H1 (cell line): ENCODE data around the gene SLC39A10. TPM values are rescaled to one million over a fixed set of nuclear protein-coding genes. Genes with fewer than 3 reads are reported as not detected.

Source experiments
- CTCF ChIA-PET: fragments of 300-600 bp; sonication (Branson Sonifier 250); formaldehyde crosslinking; loops from one replicate; lab custom pipeline; 2021; ENCODE audit not compliant: partially characterized antibody; lab: Charles Lee
- POLR2A ChIA-PET: fragments of 300-600 bp; sonication (Branson Sonifier 250); formaldehyde crosslinking; loops from one replicate; lab custom pipeline; 2021; ENCODE audit warnings: inconsistent platforms; ENCODE audit not compliant: partially characterized antibody; lab: Charles Lee
- DNase-seq, 2 experiments: peaks; one replicate each; pipeline versions ENCODE4 v3.0.0 to v3.0.0-alpha.2; 2010 to 2022; ENCODE audit warnings: low spot score in 2 of 2, low read depth in 1 of 2, mixed read lengths in 1 of 2
- FAIRE-seq: peaks from 2 replicates; lab custom pipeline; 2011; peaks lifted over from hg19 to GRCh38; lab: Jason Lieb, UNC
- H2AFZ ChIP-seq: 2 replicates; pipeline ENCODE4 v1.8.1; 2012; ENCODE audit warnings: low read length, inconsistent platforms
- H2AK5ac ChIP-seq: 2 replicates; pipeline ENCODE4 v1.6.1; 2013; ENCODE audit warnings: low read depth, low read length
- H2BK120ac ChIP-seq: replicated peaks from 2 replicates; pipeline ENCODE3; 2013; ENCODE audit warnings: low read depth, low read length, inconsistent platforms
- H2BK12ac ChIP-seq: 2 replicates; pipeline ENCODE4 v1.6.1; 2013; ENCODE audit warnings: low read depth, low read length
- H2BK15ac ChIP-seq: 2 replicates; pipeline ENCODE4 v1.6.1; 2013; ENCODE audit warnings: low read length
- H2BK20ac ChIP-seq: 2 replicates; pipeline ENCODE4 v1.6.1; 2013; ENCODE audit warnings: low read length
- H2BK5ac ChIP-seq: 2 replicates; pipeline ENCODE4 v1.6.1; 2013; ENCODE audit warnings: low read depth, low read length
- H3K14ac ChIP-seq: 2 replicates; pipeline ENCODE4 v1.6.1; 2013; ENCODE audit warnings: inconsistent platforms; ENCODE audit not compliant: insufficient read length
- H3K18ac ChIP-seq: 2 replicates; pipeline ENCODE4 v1.6.1; 2013; ENCODE audit warnings: low read length; ENCODE audit errors: extremely low read depth
- H3K23ac ChIP-seq: 2 replicates; pipeline ENCODE4 v1.6.1; 2013; ENCODE audit warnings: inconsistent platforms; ENCODE audit not compliant: insufficient read length
- H3K23me2 ChIP-seq: 2 replicates; pipeline ENCODE4 v1.6.1; 2013; ENCODE audit warnings: low read depth, low read length
- H3K27ac ChIP-seq: 2 replicates; pipeline ENCODE4 v1.6.1; 2011; ENCODE audit warnings: low read depth, low read length, inconsistent platforms
- H3K27me3 ChIP-seq, 4 experiments: replicated peaks in 1 of 4; 1 replicate in 1 of 4; 2 replicates in 3 of 4; pipeline versions ENCODE4 v1.6.1 to v1.8.1; 2011 to 2013; ENCODE audit warnings: low read length in 3 of 4, mild to moderate bottlenecking in 3 of 4, inconsistent platforms in 2 of 4, mixed read lengths in 2 of 4, moderate library complexity in 1 of 4; ENCODE audit not compliant: control insufficient read depth in 3 of 4, insufficient read depth in 3 of 4; ENCODE audit errors: extremely low read depth in 1 of 4
- H3K36me3 ChIP-seq, 4 experiments: 2 replicates each; pipeline versions ENCODE4 v1.6.1 to v1.8.1; 2011 to 2013; ENCODE audit warnings: mild to moderate bottlenecking in 4 of 4, low read length in 3 of 4, moderate library complexity in 2 of 4, control low read depth in 1 of 4, inconsistent platforms in 1 of 4; ENCODE audit not compliant: insufficient read depth in 4 of 4, control insufficient read depth in 2 of 4
- H3K4ac ChIP-seq: replicated peaks from 2 replicates; pipeline ENCODE3; 2013; ENCODE audit warnings: low read length, low read depth, mixed read lengths, inconsistent platforms; ENCODE audit not compliant: insufficient read length
- H3K4me1 ChIP-seq, 4 experiments: replicated peaks in 1 of 4; 1 replicate in 1 of 4; 2 replicates in 3 of 4; pipeline versions ENCODE4 v1.6.1 to v1.8.1; 2011 to 2013; ENCODE audit warnings: low read length in 3 of 4, inconsistent platforms in 2 of 4, mixed read lengths in 1 of 4; ENCODE audit not compliant: insufficient read depth in 4 of 4, control insufficient read depth in 3 of 4
- H3K4me2 ChIP-seq, 2 experiments: 2 replicates each; pipeline versions ENCODE4 v1.6.1 to v1.8.1; 2011 to 2013; ENCODE audit warnings: low read depth in 2 of 2, low read length in 2 of 2, control low read depth in 1 of 2, inconsistent platforms in 1 of 2, mild to moderate bottlenecking in 1 of 2; ENCODE audit not compliant: insufficient read depth in 1 of 2
- H3K4me3 ChIP-seq, 4 experiments: fragments of 200-600, 300-600 bp in 1 of 4; sonication (generic), shearing (Covaris generic), sonication (Bioruptor Twin) in 1 of 4; 2 replicates each; pipeline versions ENCODE4 v1.5.1 to v1.8.1; 2011 to 2016; ENCODE audit warnings: low read length in 4 of 4, low read depth in 3 of 4, control low read depth in 2 of 4, inconsistent platforms in 2 of 4, mild to moderate bottlenecking in 2 of 4, mixed read lengths in 1 of 4, moderate library complexity in 1 of 4; ENCODE audit not compliant: insufficient read depth in 2 of 4; ENCODE audit errors: extremely low read depth in 1 of 4
- H3K56ac ChIP-seq: replicated peaks from 2 replicates; pipeline ENCODE3; 2013; ENCODE audit warnings: low read depth, mild to moderate bottlenecking, mixed read lengths, low read length, inconsistent platforms; ENCODE audit not compliant: insufficient read length
- H3K79me1 ChIP-seq: 2 replicates; pipeline ENCODE4 v1.6.1; 2013; ENCODE audit warnings: low read depth, low read length, control low read depth
- H3K79me2 ChIP-seq, 2 experiments: 2 replicates each; pipeline versions ENCODE4 v1.6.1 to v1.8.1; 2012 to 2013; ENCODE audit warnings: low read length in 2 of 2, mild to moderate bottlenecking in 2 of 2, inconsistent platforms in 1 of 2; ENCODE audit not compliant: insufficient read depth in 2 of 2, control insufficient read depth in 1 of 2
- H3K9ac ChIP-seq, 4 experiments: replicated peaks in 1 of 4; 1 replicate in 1 of 4; 2 replicates in 3 of 4; pipeline versions ENCODE4 v1.6.1 to v1.8.1; 2011 to 2013; ENCODE audit warnings: low read depth in 3 of 4, low read length in 3 of 4, control low read depth in 2 of 4, mild to moderate bottlenecking in 2 of 4, moderate library complexity in 2 of 4, inconsistent platforms in 1 of 4; ENCODE audit errors: extremely low read depth in 1 of 4
- H3K9me3 ChIP-seq, 2 experiments: 2 replicates each; pipeline versions ENCODE4 v1.6.1 to v1.8.1; 2012 to 2013; ENCODE audit warnings: mild to moderate bottlenecking in 2 of 2, moderate library complexity in 2 of 2, control low read depth in 1 of 2, inconsistent platforms in 1 of 2, low read depth in 1 of 2, low read length in 1 of 2, mixed read lengths in 1 of 2; ENCODE audit not compliant: insufficient read depth in 2 of 2
- H4K20me1 ChIP-seq, 2 experiments: replicated peaks in 1 of 2; 2 replicates each; pipeline versions ENCODE3 to v1.8.1; 2011 to 2013; ENCODE audit warnings: inconsistent platforms in 2 of 2, low read length in 2 of 2, mild to moderate bottlenecking in 1 of 2; ENCODE audit not compliant: insufficient read depth in 2 of 2, control insufficient read depth in 1 of 2
- H4K5ac ChIP-seq: 2 replicates; pipeline ENCODE4 v1.6.1; 2013; ENCODE audit warnings: low read length, low read depth, mixed read lengths, inconsistent platforms; ENCODE audit not compliant: insufficient read length
- H4K8ac ChIP-seq: 2 replicates; pipeline ENCODE4 v1.8.0; 2013; ENCODE audit warnings: mild to moderate bottlenecking, moderate library complexity, low read length, inconsistent platforms; ENCODE audit not compliant: insufficient read depth; ENCODE audit errors: extremely low read depth
- H4K91ac ChIP-seq: replicated peaks from 2 replicates; pipeline ENCODE3; 2013; ENCODE audit warnings: low read length, mixed read lengths, inconsistent platforms; ENCODE audit not compliant: insufficient read length
- WGBS, 2 experiments: shearing (Covaris generic) in 1 of 2; methylation state at CpG; one replicate each; pipeline versions ENCODE4 v1.1.6 to v1.1.7; 2013 to 2015; ENCODE audit warnings: low lambda C conversion rate in 2 of 2, mixed read lengths in 2 of 2, inconsistent platforms in 1 of 2, low coverage in 1 of 2, missing lambda C conversion rate in 1 of 2; ENCODE audit not compliant: insufficient replicate concordance in 2 of 2, insufficient coverage in 1 of 2, insufficient read length in 1 of 2; ENCODE audit errors: extremely low coverage in 1 of 2, missing lambda C conversion rate in 1 of 2; 5-methylcytosine and 5-hydroxymethylcytosine counted together
- polyA plus RNA-seq, 7 experiments: library from polyadenylated mRNA; depleted of rRNA in 3 of 7; stranded (reverse) in 5 of 7; unstranded in 2 of 7; fragments of >200 nt in 5 of 7; fragments of 200-250 nt in 2 of 7; gene quantifications; 1 replicate in 5 of 7; 2 replicates in 1 of 7; 4 replicates in 1 of 7; pipeline versions ENCODE4 v1.2.1 to v1.2.3, GENCODE V29; 2011 to 2013; ENCODE audit warnings: missing spikeins in 2 of 7, mixed read lengths in 2 of 7
- total RNA-seq: library from RNA; stranded (reverse); fragmentation: NEBNext Ultra II Directional; extraction: Animal tissue kit (Norgen Biotek cat#: 25700); gene quantifications from 2 replicates; pipeline ENCODE4 v1.2.1, GENCODE V29; 2021

Gene SLC39A10
- total and polyA plus RNA-seq, 2 of the 8 experiments (the other 6 are each of a cell fraction or from before 2014, with no cell fraction given) = 68.1 to 234 TPM

DNA sequence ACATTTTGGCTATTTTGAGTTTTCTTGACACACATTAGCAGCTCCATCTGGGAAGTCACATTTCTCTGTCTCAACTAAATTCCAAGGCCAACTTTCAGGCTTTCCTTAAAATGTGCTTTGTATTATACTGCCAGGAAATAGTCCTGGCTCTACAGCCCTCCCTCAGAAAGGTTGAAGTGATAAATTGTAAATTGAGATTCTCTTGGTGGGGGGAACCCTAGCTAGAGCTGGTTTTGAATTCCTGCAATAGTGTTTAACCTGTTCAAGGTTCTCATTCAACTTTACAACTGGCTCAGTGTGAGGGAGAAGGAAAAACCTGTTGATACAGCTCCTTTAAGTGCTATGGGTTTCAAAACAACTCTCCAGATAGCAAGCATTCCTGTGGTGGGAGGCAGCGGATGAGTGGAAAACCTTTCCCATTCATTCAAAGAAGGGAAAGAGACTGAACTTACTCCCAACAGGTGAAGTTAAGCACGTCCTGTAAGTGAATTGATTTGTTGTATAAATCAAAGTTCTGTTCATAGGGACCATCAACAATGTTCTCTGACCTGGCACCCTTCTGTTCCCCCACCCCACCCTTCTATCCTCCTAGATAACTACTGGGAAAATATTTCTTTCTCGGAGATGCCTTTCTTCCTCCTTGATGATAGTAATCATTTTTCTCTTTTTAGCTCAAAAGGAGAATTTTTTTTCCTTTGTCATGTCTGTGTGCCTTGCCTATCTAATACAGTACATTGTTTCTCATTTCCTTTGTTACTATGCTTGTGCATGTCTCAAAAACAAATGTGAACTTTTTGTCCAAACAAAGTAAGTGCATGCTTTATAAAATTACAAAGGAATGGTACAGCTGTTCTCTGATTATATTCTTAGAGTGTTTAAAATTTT is 44.2 kb upstream of the SLC39A10 start:
- H3K79me2 ChIP-seq = peaks cover 0 to 37% of the 10 kb centered on the region in 2 experiments; a peak in 2 of 4 replicates
- FAIRE-seq (peak; percentile 100), DNase-seq (peak in 1 of 2 experiments; percentile 72)
- H2BK20ac ChIP-seq = peak overlapping the region; percentile 28; the same call in 1 of the 2 replicates
- H4K91ac ChIP-seq = no peak overlapping the region
- H4K20me1 ChIP-seq = no peaks in the 10 kb centered on the region
- H3K4me1 ChIP-seq = peaks cover 2 to 18% (median 6%) of the 10 kb centered on the region in 4 experiments; a peak in 6 of 7 replicates
- peak overlapping the region; percentile 86; the same call in 1 of the 2 replicates for H2BK12ac ChIP-seq
- H2AK5ac ChIP-seq = no peak overlapping the region; the same call in 1 of the 2 replicates
- ChIA-PET CTCF (interaction anchor here (0.6 to 1.7 kb wide), 6 partner anchors 17 to 114 kb away, joined by 3 to 6 read pairs (median 3); no protein-coding TSS in a partner anchor), POLR2A (interaction anchor here (0.7 to 2.8 kb wide), 15 partner anchors 9 to 53 kb away, joined by 3 to 17 read pairs (median 4); partner anchors contain the start of gene SLC39A10)
- peak overlapping the region; percentile 43; the same call in 1 of the 2 replicates for H3K18ac ChIP-seq
- H2AFZ ChIP-seq = no peak overlapping the region
- peak overlapping the region; percentile 19 to 50 (median 21); a peak in 6 of 8 replicates for H3K4me3 ChIP-seq
- H3K36me3 ChIP-seq = no peaks in the 10 kb centered on the region
- no peaks in the 10 kb centered on the region; a peak in 1 of 4 replicates for H3K9me3 ChIP-seq
- H2BK15ac ChIP-seq = no peak overlapping the region
- H3K4me2 ChIP-seq = peak overlapping the region; percentile 57 to 65
- 0% methylated on average over 3 of the region's 3 CpGs; no CpG with 5 or more reads in 1 of the 2 experiments for WGBS, 2 experiments
- H3K14ac ChIP-seq = no peak overlapping the region
- no peak overlapping the region for H3K23ac ChIP-seq
- H3K23me2 ChIP-seq = no peaks in the 10 kb centered on the region
- peak overlapping the region; percentile 77 for H3K27ac ChIP-seq
- peak overlapping the region; percentile 84 for H4K5ac ChIP-seq
- H3K27me3 ChIP-seq = no peaks in the 10 kb centered on the region
- H3K56ac ChIP-seq = no peak overlapping the region
- H2BK5ac ChIP-seq = peak overlapping the region; percentile 87; the same call in 1 of the 2 replicates
- H3K4ac ChIP-seq = no peak overlapping the region
- no peaks in the 10 kb centered on the region; the same call in 1 of the 2 replicates for H3K79me1 ChIP-seq
- H2BK120ac ChIP-seq = no peak overlapping the region
- no peak overlapping the region for H4K8ac ChIP-seq
- H3K9ac ChIP-seq = peak overlapping the region in 2 of 4 experiments; percentile 34 to 56; a peak in 4 of 7 replicates
